GM23248 (cell line): ENCODE results near the gene RNF227.

Source experiments
- EZH2 ChIP-seq: fragments of 200-600 bp; sonication (generic); IDR thresholded peaks from 2 replicates; pipeline ENCODE4 v1.6.1; 2018; ENCODE audit warnings: antibody characterized with exemption, mild to moderate bottlenecking; ENCODE audit not compliant: insufficient read depth, poor library complexity, severe bottlenecking
- EZH2phosphoT487 ChIP-seq: fragments of 200-600 bp; sonication (generic); IDR thresholded peaks from 2 replicates; pipeline ENCODE4 v1.6.1; 2018; ENCODE audit warnings: antibody characterized with exemption, moderate library complexity, mild to moderate bottlenecking, low read depth; ENCODE audit not compliant: insufficient read depth

DNA sequence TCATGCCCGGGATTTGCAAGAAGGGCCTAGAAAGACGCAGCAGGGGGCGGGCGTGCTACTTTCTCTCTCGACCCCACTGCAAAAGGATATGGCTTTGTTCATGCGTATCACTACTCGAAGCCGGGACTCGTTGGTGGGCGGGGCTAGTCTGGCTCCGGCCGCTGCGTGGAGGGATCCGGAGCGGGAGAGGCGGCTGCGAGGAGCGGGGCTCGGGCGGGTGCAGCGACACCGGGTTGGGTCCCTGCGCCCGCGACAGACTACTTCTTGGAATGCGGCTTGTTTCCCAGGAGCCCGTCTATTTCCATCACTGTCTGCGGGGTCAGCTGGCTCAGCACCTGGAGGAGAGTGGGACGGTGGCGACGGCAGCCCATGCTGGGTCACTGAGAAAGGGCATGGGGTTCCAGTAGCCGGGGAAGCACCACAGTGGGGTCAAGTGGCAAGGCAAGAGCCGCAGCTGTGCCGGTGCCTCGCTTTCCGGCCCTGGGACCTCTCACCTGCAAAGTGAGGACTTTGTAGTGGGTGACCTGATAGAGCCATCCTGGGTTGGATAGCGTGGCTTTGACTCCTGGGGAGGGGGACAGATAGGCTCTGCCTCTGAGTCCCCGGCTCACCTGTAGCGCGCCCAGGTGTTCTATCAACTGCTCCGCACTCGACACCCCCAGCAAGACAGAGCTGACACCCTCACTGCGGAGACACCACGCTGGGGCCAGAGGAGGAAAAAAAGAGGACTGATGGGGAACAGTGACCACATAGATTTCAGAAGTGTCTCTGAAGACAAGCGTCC lies 6.9 kb upstream of the RNF227 start:
- TF ChIP-seq EZH2phosphoT487: no peak
- TF ChIP-seq EZH2: no peak
